Measurements from ENCODE around the gene KLHL12. TPM values are rescaled to one million over a fixed set of nuclear protein-coding genes. Genes with fewer than 3 reads are reported as not detected.

The KLHL12 gene
- total RNA-seq, 1 donor from 2014 or later, result 24.9 TPM

GRCh38 chr1:202850593-202851362, 76.3 kb downstream of the KLHL12 start:
- peaks cover 6% of the 10 kb centered on the region for H3K4me1 Mint-ChIP-seq (ENCODE audit: low read depth, unreplicated experiment)
- no peak overlapping the region for H3K27ac Mint-ChIP-seq (ENCODE audit: unreplicated experiment)

DNA sequence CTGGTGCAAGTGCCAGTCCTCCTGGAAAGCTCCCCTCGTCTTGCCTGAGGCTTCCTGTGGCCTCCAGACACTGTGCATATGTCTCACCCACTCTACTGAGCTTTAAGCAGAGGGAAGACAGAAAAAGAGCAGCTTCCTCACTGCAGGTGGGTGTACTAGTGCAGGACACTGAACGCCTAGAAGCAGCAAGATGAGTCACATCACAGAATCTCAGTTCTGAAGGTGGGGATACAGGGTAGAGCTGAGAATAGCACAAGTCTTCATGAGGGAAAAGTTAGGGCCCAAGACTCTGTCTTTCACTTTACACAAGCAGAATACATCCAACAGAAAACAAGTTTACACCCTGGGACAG, 78.9 kb downstream of the KLHL12 start:
- TF ChIP-seq CTCF (IDR thresholded peaks at IDR 0.05; ENCODE audit: insufficient read depth, low read depth, low read length) (no peak), EZH2 (IDR thresholded peaks at IDR 0.05; ENCODE audit: insufficient read depth, low read length) (no peak)
- Mint-ChIP-seq H3K27me3 (ENCODE audit: low read depth, unreplicated experiment) (peaks cover 10% of the 10 kb centered on the region), H3K4me1 (ENCODE audit: low read depth, unreplicated experiment) (peaks cover 13% of the 10 kb centered on the region), H3K4me3 (ENCODE audit: unreplicated experiment) (no peak overlapping the region), H3K27ac (ENCODE audit: unreplicated experiment) (no peak overlapping the region), H3K9me3 (ENCODE audit: unreplicated experiment) (no peaks in the 10 kb centered on the region), H3K36me3 (ENCODE audit: low read depth, unreplicated experiment) (no peaks in the 10 kb centered on the region)
- no peak overlapping the region for H3K27ac ChIP-seq (ENCODE audit: low read depth, low read length)
- H3K27me3 ChIP-seq (ENCODE audit: insufficient read depth, low read length), result peaks cover 2% of the 10 kb centered on the region
- no peak for DNase-seq (ENCODE audit: low read depth)
- H3K79me2 ChIP-seq (ENCODE audit: insufficient read depth, low read length), result no peaks in the 10 kb centered on the region
- no peak overlapping the region for H3K9ac ChIP-seq (ENCODE audit: low read length)
- H4K20me1 ChIP-seq (ENCODE audit: insufficient read depth, low read length), result no peaks in the 10 kb centered on the region
- no peak overlapping the region for H3K4me2 ChIP-seq (ENCODE audit: low read length)
- no peaks in the 10 kb centered on the region for H3K4me1 ChIP-seq (ENCODE audit: insufficient read depth, low read length)
- no peaks in the 10 kb centered on the region for H3K36me3 ChIP-seq (ENCODE audit: insufficient read depth, low read length)
- no peak overlapping the region for H2AFZ ChIP-seq (ENCODE audit: low read depth, low read length)
- H3K4me3 ChIP-seq (ENCODE audit: insufficient read depth, low read depth, low read length), result no peak overlapping the region
- no peaks in the 10 kb centered on the region for H3K9me3 ChIP-seq (ENCODE audit: insufficient read depth, low read depth, low read length)
- no peak for FAIRE-seq

More at GRCh38 chr1:202850593-202851362, 76.3 kb downstream of the KLHL12 start:
- no peak overlapping the region for H3K9ac ChIP-seq (ENCODE audit: low read length)
- H3K79me2 ChIP-seq (ENCODE audit: insufficient read depth, low read length), result no peaks in the 10 kb centered on the region
- TF ChIP-seq EZH2 (IDR thresholded peaks at IDR 0.05; ENCODE audit: insufficient read depth, low read length) (no peak), CTCF (IDR thresholded peaks at IDR 0.05; ENCODE audit: insufficient read depth, low read depth, low read length) (no peak)
- H3K4me3 ChIP-seq (ENCODE audit: insufficient read depth, low read depth, low read length), result no peak overlapping the region
- no peak for DNase-seq (ENCODE audit: low read depth)
- no peak overlapping the region for H3K4me2 ChIP-seq (ENCODE audit: low read length)
- FAIRE-seq, result no peak
- no peaks in the 10 kb centered on the region for H4K20me1 ChIP-seq (ENCODE audit: insufficient read depth, low read length)
- Mint-ChIP-seq H3K36me3 (ENCODE audit: low read depth, unreplicated experiment) (no peaks in the 10 kb centered on the region), H3K9me3 (ENCODE audit: unreplicated experiment) (no peaks in the 10 kb centered on the region), H3K4me3 (ENCODE audit: unreplicated experiment) (no peak overlapping the region), H3K27me3 (ENCODE audit: low read depth, unreplicated experiment) (peaks cover 2% of the 10 kb centered on the region)
- H3K27ac ChIP-seq (ENCODE audit: low read depth, low read length), result no peak overlapping the region
- H2AFZ ChIP-seq (ENCODE audit: low read depth, low read length), result no peak overlapping the region
- H3K36me3 ChIP-seq (ENCODE audit: insufficient read depth, low read length), result no peaks in the 10 kb centered on the region
- no peaks in the 10 kb centered on the region for H3K27me3 ChIP-seq (ENCODE audit: insufficient read depth, low read length)
- H3K9me3 ChIP-seq (ENCODE audit: insufficient read depth, low read depth, low read length), result no peaks in the 10 kb centered on the region
- no peaks in the 10 kb centered on the region for H3K4me1 ChIP-seq (ENCODE audit: insufficient read depth, low read length)

- no peaks in the 10 kb centered on the region for H3K36me3 Mint-ChIP-seq (ENCODE audit: low read depth, unreplicated experiment)
- Histone ChIP-seq H3K4me2 (ENCODE audit: low read length) (no peak overlapping the region), H2AFZ (ENCODE audit: low read depth, low read length) (no peak overlapping the region), H3K9me3 (ENCODE audit: insufficient read depth, low read depth, low read length) (no peaks in the 10 kb centered on the region), H3K4me1 (ENCODE audit: insufficient read depth, low read length) (no peaks in the 10 kb centered on the region), H3K79me2 (ENCODE audit: insufficient read depth, low read length) (no peaks in the 10 kb centered on the region), H3K9ac (ENCODE audit: low read length) (no peak overlapping the region), H4K20me1 (ENCODE audit: insufficient read depth, low read length) (no peaks in the 10 kb centered on the region), H3K27me3 (ENCODE audit: insufficient read depth, low read length) (peaks cover 2% of the 10 kb centered on the region), H3K36me3 (ENCODE audit: insufficient read depth, low read length) (no peaks in the 10 kb centered on the region), H3K4me3 (ENCODE audit: insufficient read depth, low read depth, low read length) (no peak overlapping the region), H3K27ac (ENCODE audit: low read depth, low read length) (no peak overlapping the region)
- no peak overlapping the region for H3K27ac Mint-ChIP-seq (ENCODE audit: unreplicated experiment)
- no peak for FAIRE-seq
- peaks cover 16% of the 10 kb centered on the region for H3K27me3 Mint-ChIP-seq (ENCODE audit: low read depth, unreplicated experiment)
- no peak for DNase-seq (ENCODE audit: low read depth)
- no peaks in the 10 kb centered on the region for H3K9me3 Mint-ChIP-seq (ENCODE audit: unreplicated experiment)
- TF ChIP-seq EZH2 (IDR thresholded peaks at IDR 0.05; ENCODE audit: insufficient read depth, low read length) (no peak), CTCF (IDR thresholded peaks at IDR 0.05; ENCODE audit: insufficient read depth, low read depth, low read length) (no peak)
- no peak overlapping the region for H3K4me3 Mint-ChIP-seq (ENCODE audit: unreplicated experiment)
- peaks cover 13% of the 10 kb centered on the region for H3K4me1 Mint-ChIP-seq (ENCODE audit: low read depth, unreplicated experiment)
Observed at GRCh38 chr1:202844935-202845334, 82.1 kb downstream of the KLHL12 start.

All from astrocyte (in vitro differentiated cells and primary cell).